K562 (cell line): ENCODE data around the gene PAN2. TPM values are rescaled to one million over a fixed set of nuclear protein-coding genes. Genes with fewer than 3 reads are reported as not detected.

Experiments
- ATF7 ChIP-seq: fragments of 450-650 bp; IDR thresholded peaks from 2 replicates; pipeline ENCODE4 v1.7.1; 2014; ENCODE audit warnings: mild to moderate bottlenecking, moderate library complexity
- CAMTA2 ChIP-seq: fragments of 250-450 bp; sonication (Bioruptor Pico); conservative IDR thresholded peaks from 2 replicates; pipeline ENCODE4 v1.5.1; 2022
- FOSL1 ChIP-seq: fragments of 200-800 bp; sonication (Bioruptor generic); conservative IDR thresholded peaks from 2 replicates; pipeline ENCODE4 v1.6.1; 2016; ENCODE audit warnings: missing genetic modification characterization, missing compliant biosample characterization
- HDGF ChIP-seq: fragments of 450-650 bp; IDR thresholded peaks from 2 replicates; pipeline ENCODE4 v1.6.1; 2016
- KLF10 ChIP-seq: fragments of 250-450 bp; sonication (Bioruptor Pico); IDR thresholded peaks from 2 replicates; pipeline ENCODE4 v1.6.1; 2021; ENCODE audit warnings: matching md5 sums
- MYC ChIP-seq, 2 experiments: fragments of 250-450 bp in 1 of 2; sonication (Bioruptor Pico) in 1 of 2; IDR thresholded peaks; 2 replicates each; pipeline versions ENCODE4 v1.5.1 to v1.6.1; 2012 to 2021; ENCODE audit warnings: low read depth in 2 of 2, borderline replicate concordance in 1 of 2, improper control_type of control experiment in 1 of 2, low read length in 1 of 2, mild to moderate bottlenecking in 1 of 2, moderate library complexity in 1 of 2
- NFIX ChIP-seq: fragments of 250-450 bp; sonication (Bioruptor Pico); IDR thresholded peaks from 2 replicates; pipeline ENCODE4 v1.4.0; 2020; ENCODE audit warnings: low read depth, mild to moderate bottlenecking, moderate library complexity
- POLR2AphosphoS2 ChIP-seq: IDR thresholded peaks from 2 replicates; pipeline ENCODE4 v1.6.1; 2012; ENCODE audit warnings: low read length, improper control_type of control experiment
- RBM39 ChIP-seq: fragments of 200-400 bp; formaldehyde crosslinking; optimal IDR thresholded peaks from 2 replicates; pipeline ENCODE3; 2018; ENCODE audit warnings: low read depth, low read length
- RUNX1 ChIP-seq: sonication (generic); IDR thresholded peaks from 2 replicates; pipeline ENCODE4 v1.6.1; 2016; ENCODE audit warnings: antibody characterized with exemption, low read depth
- SMAD4 ChIP-seq: fragments of 250-450 bp; sonication (Bioruptor Pico); conservative IDR thresholded peaks from 2 replicates; pipeline ENCODE4 v1.8.0; 2021; ENCODE audit warnings: inconsistent platforms, mild to moderate bottlenecking, moderate library complexity
- TAF7 ChIP-seq: fragments of 450-650 bp; IDR thresholded peaks from 2 replicates; pipeline ENCODE4 v1.6.1; 2016; ENCODE audit warnings: missing genetic modification characterization, missing compliant biosample characterization
- TAF9B ChIP-seq: fragments of 450-650 bp; IDR thresholded peaks from 2 replicates; pipeline ENCODE4 v1.6.1; 2018; ENCODE audit warnings: mild to moderate bottlenecking; ENCODE audit not compliant: partially characterized antibody
- TBP ChIP-seq: optimal IDR thresholded peaks from 2 replicates; pipeline ENCODE3; 2011; ENCODE audit warnings: low read depth, low read length, improper control_type of control experiment
- TCF7L2 ChIP-seq: fragments of 150-350 bp; IDR thresholded peaks from 2 replicates; pipeline ENCODE4 v1.6.1; 2016; ENCODE audit warnings: low read depth, mild to moderate bottlenecking, low read length, moderate library complexity
- ZSCAN29 ChIP-seq: fragments of 450-650 bp; IDR thresholded peaks from 2 replicates; pipeline ENCODE4 v1.6.1; 2017
- polyA plus RNA-seq, 8 experiments: library from polyadenylated mRNA; depleted of rRNA in 4 of 8; stranded (reverse) in 5 of 8; unstranded in 3 of 8; fragments of >200 nt; fragmentation: Nextera tagmentation in 2 of 8; fragmentation: Illumina TruSeq in 1 of 8; extraction: Ambion mirVana in 2 of 8; extraction: Trizol in 1 of 8; gene quantifications; 2 replicates each; pipeline versions ENCODE4 v1.2.1 to v1.2.3, GENCODE V29; 2011 to 2014; ENCODE audit warnings: inconsistent platforms in 1 of 8, missing spikeins in 1 of 8
- total RNA-seq, 7 experiments: library from RNA; depleted of rRNA in 6 of 7; stranded (reverse); fragments of >200 nt in 6 of 7; fragmentation: Illumina TruSeq in 2 of 7; extraction: Trizol in 2 of 7; gene quantifications; 2 replicates each; pipeline versions ENCODE4 v1.2.1 to v1.2.3, GENCODE V29; 2011 to 2021; ENCODE audit warnings: low replicate concordance in 1 of 7
- TF ChIP-seq, protein P1 (sequence below): fragments of 250-450 bp; sonication (Bioruptor Pico); IDR thresholded peaks from 2 replicates; pipeline ENCODE4 v1.4.0; 2020; ENCODE audit warnings: mild to moderate bottlenecking
- TF ChIP-seq, protein P2 (sequence below): fragments of 450-650 bp; formaldehyde crosslinking; conservative IDR thresholded peaks from 2 replicates; pipeline ENCODE4 v1.4.0; 2022; ENCODE audit warnings: mild to moderate bottlenecking, missing genetic modification characterization
- TF ChIP-seq, protein P3 (sequence below): sonication (generic); formaldehyde crosslinking; IDR thresholded peaks from 2 replicates; pipeline ENCODE4 v1.8.0; 2022; ENCODE audit warnings: mild to moderate bottlenecking, missing genetic modification reagents
- TF ChIP-seq, protein P4 (sequence below): sonication (generic); formaldehyde crosslinking; IDR thresholded peaks from 2 replicates; pipeline ENCODE4 v1.8.0; 2022; ENCODE audit warnings: mild to moderate bottlenecking, missing genetic modification reagents

PAN2 gene
- total and polyA plus RNA-seq, 9 of the 15 experiments (the other 6 are each of a cell fraction or from before 2014, with no cell fraction given) = 15.0 to 66.1 (median 25.9) TPM

DNA sequence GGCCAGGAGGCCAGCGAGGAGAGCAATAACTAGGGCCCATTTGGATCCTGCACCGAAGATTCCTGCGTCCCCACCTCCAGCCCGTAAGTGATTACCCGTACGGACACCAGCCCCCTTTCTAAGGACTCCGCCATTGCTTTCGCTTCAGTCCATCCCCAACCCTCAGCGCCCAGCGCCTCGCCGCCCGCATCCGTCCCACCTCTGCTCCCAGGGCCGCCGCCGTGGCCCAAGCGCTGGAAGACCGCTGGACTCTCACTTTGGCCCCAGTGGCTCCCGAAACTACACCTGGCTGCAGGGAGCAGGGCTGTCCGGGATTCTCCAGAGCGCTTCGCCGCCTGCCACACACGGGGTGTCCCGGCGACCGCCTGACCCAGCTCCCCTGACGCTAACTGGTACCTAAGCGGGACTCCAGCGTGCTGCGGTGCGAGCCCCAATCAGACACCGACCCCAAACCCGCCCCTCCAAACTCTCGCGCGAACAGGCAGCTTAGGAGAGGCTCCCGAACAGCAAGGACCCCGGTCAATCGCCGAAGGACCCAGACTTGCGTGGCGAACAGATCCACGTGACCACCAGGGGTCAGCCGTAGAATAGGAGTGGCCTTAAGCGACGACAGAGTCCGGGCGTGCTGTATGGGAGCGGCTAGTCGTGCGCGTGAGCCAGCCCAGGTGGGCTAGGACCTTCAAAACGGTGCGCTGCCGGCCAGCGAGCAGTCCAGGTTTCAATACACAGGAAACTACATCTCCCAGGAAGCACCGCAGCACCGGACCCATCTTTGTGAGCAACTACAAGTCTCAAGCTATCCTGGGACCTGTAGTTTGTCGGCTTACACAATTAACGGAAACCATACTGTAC is 18.0 kb downstream of the PAN2 start, which contains the start of gene CNPY2 (continued):
- TF ChIP-seq, protein P1, sequence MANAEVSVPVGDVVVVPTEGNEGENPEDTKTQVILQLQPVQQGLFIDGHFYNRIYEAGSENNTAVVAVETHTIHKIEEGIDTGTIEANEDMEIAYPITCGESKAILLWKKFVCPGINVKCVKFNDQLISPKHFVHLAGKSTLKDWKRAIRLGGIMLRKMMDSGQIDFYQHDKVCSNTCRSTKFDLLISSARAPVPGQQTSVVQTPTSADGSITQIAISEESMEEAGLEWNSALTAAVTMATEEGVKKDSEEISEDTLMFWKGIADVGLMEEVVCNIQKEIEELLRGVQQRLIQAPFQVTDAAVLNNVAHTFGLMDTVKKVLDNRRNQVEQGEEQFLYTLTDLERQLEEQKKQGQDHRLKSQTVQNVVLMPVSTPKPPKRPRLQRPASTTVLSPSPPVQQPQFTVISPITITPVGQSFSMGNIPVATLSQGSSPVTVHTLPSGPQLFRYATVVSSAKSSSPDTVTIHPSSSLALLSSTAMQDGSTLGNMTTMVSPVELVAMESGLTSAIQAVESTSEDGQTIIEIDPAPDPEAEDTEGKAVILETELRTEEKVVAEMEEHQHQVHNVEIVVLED = no peak
- TF ChIP-seq RUNX1 (no peak), POLR2AphosphoS2 (peak; percentile 83; the same call in 1 of the 2 replicates), TAF9B (peak; percentile 84), KLF10 (CRISPR knock-in tag) (no peak), TAF7 (tag) (peak; percentile 69; the same call in 1 of the 2 replicates), MYC (IDR thresholded peaks at IDR 0.05; ENCODE audit: low read depth, low read length) (peak; percentile 91), MYC (CRISPR knock-in tag; IDR thresholded peaks at IDR 0.05; ENCODE audit: borderline replicate concordance, low read depth) (0 out of 2 replicates have a peak, but pooled peaks have one; percentile 39), HDGF (no peak), RBM39 (peak; percentile 9), ATF7 (peak; percentile 74), TBP (peak; percentile 91), FOSL1 (tag) (peak; percentile 17; the same call in 1 of the 2 replicates), CAMTA2 (CRISPR knock-in tag) (no peak), TCF7L2 (no peak), NFIX (CRISPR knock-in tag) (no peak), ZSCAN29 (no peak), SMAD4 (CRISPR knock-in tag) (0 out of 2 replicates have a peak, but pooled peaks have one; percentile 17)
- TF ChIP-seq, protein P2, sequence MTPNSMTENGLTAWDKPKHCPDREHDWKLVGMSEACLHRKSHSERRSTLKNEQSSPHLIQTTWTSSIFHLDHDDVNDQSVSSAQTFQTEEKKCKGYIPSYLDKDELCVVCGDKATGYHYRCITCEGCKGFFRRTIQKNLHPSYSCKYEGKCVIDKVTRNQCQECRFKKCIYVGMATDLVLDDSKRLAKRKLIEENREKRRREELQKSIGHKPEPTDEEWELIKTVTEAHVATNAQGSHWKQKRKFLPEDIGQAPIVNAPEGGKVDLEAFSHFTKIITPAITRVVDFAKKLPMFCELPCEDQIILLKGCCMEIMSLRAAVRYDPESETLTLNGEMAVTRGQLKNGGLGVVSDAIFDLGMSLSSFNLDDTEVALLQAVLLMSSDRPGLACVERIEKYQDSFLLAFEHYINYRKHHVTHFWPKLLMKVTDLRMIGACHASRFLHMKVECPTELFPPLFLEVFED (CRISPR knock-in tag) = no peak
- TF ChIP-seq, protein P3, sequence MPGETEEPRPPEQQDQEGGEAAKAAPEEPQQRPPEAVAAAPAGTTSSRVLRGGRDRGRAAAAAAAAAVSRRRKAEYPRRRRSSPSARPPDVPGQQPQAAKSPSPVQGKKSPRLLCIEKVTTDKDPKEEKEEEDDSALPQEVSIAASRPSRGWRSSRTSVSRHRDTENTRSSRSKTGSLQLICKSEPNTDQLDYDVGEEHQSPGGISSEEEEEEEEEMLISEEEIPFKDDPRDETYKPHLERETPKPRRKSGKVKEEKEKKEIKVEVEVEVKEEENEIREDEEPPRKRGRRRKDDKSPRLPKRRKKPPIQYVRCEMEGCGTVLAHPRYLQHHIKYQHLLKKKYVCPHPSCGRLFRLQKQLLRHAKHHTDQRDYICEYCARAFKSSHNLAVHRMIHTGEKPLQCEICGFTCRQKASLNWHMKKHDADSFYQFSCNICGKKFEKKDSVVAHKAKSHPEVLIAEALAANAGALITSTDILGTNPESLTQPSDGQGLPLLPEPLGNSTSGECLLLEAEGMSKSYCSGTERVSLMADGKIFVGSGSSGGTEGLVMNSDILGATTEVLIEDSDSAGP (CRISPR knock-in tag) = no peak; the same call in 1 of the 2 replicates
- TF ChIP-seq, protein P4, sequence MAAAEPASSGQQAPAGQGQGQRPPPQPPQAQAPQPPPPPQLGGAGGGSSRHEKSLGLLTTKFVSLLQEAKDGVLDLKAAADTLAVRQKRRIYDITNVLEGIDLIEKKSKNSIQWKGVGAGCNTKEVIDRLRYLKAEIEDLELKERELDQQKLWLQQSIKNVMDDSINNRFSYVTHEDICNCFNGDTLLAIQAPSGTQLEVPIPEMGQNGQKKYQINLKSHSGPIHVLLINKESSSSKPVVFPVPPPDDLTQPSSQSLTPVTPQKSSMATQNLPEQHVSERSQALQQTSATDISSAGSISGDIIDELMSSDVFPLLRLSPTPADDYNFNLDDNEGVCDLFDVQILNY (CRISPR knock-in tag) = no peak
